ENCODE results near the gene TAOK2. TPM values are rescaled to one million over a fixed set of nuclear protein-coding genes. Genes with fewer than 3 reads are reported as not detected.

TAOK2 gene
- total and polyA plus RNA-seq, 2 of the 13 experiments (the other 11 are each of a cell fraction or from before 2014, with no cell fraction given) = 17.4 to 43.2 TPM

GRCh38 chr16:29973384-29974246 is at the start of gene TAOK2 (continued):
- peak; percentile 100 for TF ChIP-seq RFXAP (CRISPR knock-in tag; IDR thresholded peaks at IDR 0.05; ENCODE audit: borderline replicate concordance)
- no peak for TF ChIP-seq STAT6 (CRISPR knock-in tag; IDR thresholded peaks at IDR 0.05; ENCODE audit: borderline replicate concordance)
- TF ChIP-seq ADNP (CRISPR knock-in tag; IDR thresholded peaks at IDR 0.05) = no peak
- 0 out of 2 replicates have a peak, but pooled peaks have one; percentile 81 for TF ChIP-seq ZBTB10 (CRISPR knock-in tag; IDR thresholded peaks at IDR 0.05; ENCODE audit: borderline replicate concordance)
- peak; percentile 68; the same call in 1 of the 2 replicates for TF ChIP-seq ZNF510 (CRISPR knock-in tag; IDR thresholded peaks at IDR 0.05; ENCODE audit: low read depth)
- no peak for TF ChIP-seq SYNCRIP (IDR thresholded peaks at IDR 0.05; ENCODE audit: insufficient read depth, low read depth, low read length)
- peak; percentile 75; the same call in 1 of the 2 replicates for TF ChIP-seq ZNF274 (CRISPR knock-in tag; IDR thresholded peaks at IDR 0.05)
- peak; percentile 89 for TF ChIP-seq MXD3 (CRISPR knock-in tag; IDR thresholded peaks at IDR 0.05)
- TF ChIP-seq ZNF547 (CRISPR knock-in tag; IDR thresholded peaks at IDR 0.05) = peak; percentile 84
- no peak; the same call in 1 of the 2 replicates for TF ChIP-seq ZNF703 (CRISPR knock-in tag; IDR thresholded peaks at IDR 0.05; ENCODE audit: borderline replicate concordance)
- TF ChIP-seq AKNA (CRISPR knock-in tag; IDR thresholded peaks at IDR 0.05; ENCODE audit: borderline replicate concordance) = no peak
- peak; percentile 85; the same call in 1 of the 2 replicates for TF ChIP-seq ZSCAN12 (CRISPR knock-in tag; IDR thresholded peaks at IDR 0.05)

Data from HepG2 (cell line).